IPS-18c (cell line): ENCODE measurements around the gene CLTC.

ENCODE experiments used
- H3K4me3 ChIP-seq: 2 replicates; pipeline ENCODE4 v1.7.0; 2013; ENCODE audit warnings: low read depth, mild to moderate bottlenecking, low read length, moderate library complexity; ENCODE audit not compliant: insufficient read depth
- H3K9me3 ChIP-seq: one replicate; pipeline ENCODE4 v1.6.1; 2013; ENCODE audit warnings: mild to moderate bottlenecking, low read length, moderate library complexity; ENCODE audit not compliant: control insufficient read depth, insufficient read depth

The CLTC gene

DNA sequence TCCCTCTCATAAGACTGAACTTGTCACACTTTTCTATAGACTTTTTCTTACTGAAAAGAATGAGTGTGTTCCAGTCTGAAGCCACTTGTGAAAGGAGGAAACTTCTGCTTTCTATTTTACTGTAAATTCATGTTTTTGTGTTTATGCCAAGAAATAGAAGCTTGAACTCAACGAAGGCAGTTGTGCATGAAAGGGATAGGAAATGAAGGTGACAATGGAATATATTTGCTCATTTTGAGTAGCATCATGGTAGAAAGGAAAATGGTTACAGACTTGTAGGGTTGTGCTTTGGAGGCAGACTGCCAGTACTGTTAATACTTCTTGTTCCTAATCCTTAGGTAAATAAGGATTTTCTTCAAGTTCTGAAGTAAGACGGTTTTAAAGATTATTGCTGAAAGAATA lies 8.1 kb downstream of the CLTC start:
- no peak overlapping the region for H3K4me3 ChIP-seq
- no peaks in the 10 kb centered on the region for H3K9me3 ChIP-seq

DNA sequence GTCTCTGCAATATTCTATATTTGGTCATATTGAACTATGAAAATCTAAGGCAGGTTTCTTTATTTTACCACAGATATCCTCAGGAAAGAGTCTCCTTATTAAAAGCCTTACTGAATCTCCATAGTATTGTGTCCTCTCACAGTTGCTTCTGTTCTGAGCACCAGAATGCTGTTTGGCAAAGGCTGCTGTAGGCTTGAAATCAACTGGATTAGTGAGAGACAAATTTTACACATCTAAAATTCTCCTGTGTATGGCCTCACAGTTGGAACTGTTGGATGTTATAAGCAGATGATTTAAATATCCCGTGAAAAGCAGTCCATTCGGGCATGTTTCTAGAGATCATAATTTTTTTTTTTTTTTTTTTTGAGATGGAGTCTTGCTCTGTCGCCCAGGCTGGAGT lies 9.5 kb downstream of the CLTC start:
- H3K4me3 ChIP-seq, result no peak overlapping the region
- H3K9me3 ChIP-seq, result no peaks in the 10 kb centered on the region

DNA sequence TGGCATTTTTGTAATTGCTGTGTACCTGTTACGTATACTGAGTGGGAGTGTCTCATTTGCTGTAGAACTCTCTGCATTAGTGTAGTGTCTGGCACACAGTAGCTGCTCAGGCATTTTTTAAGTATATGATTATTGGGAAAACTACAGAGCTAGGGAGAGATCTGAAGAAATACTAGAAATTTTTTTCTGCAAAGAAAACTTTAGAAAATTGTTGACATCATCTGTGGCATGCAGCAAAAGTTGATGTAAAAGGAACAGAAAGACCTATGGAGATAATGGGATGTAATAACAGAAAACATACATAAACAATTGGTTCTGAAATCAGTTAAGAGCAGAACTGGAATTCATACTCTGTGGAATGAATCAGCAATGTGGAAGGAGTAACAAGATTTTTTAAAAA lies 11.6 kb downstream of the CLTC start:
- Histone ChIP-seq H3K9me3 (no peaks in the 10 kb centered on the region), H3K4me3 (no peak overlapping the region)

DNA sequence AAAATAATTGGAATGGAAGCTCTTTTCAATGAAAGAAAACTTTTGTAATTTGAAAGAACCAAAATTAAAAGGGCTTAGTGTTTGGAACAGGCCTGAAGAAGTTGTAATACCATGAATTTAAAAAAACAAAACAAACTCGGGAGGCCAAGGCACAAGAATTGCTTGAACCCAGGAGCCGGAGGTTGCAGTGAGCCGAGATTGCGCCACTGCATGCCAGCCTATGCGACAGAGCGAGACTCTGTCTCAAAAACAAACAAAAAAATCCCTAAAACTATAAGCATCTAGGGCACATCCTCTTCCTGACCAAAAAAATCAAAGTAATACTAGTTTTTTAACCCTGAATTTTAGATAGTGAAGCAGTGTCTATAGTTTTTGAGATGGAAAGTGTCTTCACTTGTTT lies 12.7 kb downstream of the CLTC start:
- Histone ChIP-seq H3K9me3 (no peaks in the 10 kb centered on the region), H3K4me3 (no peak overlapping the region)

- Histone ChIP-seq H3K4me3 (no peak overlapping the region), H3K9me3 (no peaks in the 10 kb centered on the region)
Measured at GRCh38 chr17:59633658-59634359, 14.1 kb downstream of the CLTC start.

GRCh38 chr17:59634632-59635541 lies 15.2 kb downstream of the CLTC start:
- Histone ChIP-seq H3K4me3 (no peak overlapping the region), H3K9me3 (no peaks in the 10 kb centered on the region)

DNA sequence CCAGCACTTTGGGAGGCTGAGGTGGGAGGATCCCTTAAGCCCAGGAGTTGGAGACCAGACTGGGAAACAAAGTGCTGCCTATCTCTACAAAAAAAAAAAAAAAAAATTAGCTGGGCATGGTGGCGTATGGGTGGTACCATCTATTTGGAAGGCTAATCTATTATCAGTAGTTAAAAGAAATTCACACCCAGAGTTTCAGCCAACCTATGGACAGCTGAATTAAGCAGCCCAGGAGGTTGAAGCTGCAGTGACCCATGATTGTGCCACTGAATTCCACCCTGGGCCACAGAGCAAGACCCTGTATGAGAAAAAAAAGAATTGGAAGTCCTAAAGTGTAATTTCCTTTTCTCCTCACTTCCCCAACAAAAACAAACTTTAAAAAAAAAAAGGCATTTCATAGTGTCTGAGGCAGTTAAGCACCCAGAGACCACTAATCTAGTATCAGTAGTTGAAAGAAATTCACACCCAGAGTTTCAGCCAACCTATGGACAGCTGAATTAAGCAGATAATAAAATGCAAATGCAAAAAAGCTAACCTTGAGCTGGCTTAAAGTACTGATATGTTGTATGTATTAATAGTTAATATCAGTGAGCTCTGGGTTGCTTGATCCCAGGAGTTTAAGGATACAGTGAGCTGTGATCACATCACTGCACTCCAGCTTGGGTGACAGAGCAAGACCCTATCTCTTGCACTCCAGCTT lies 18.1 kb downstream of the CLTC start:
- Histone ChIP-seq H3K9me3 (no peaks in the 10 kb centered on the region), H3K4me3 (no peak overlapping the region)

DNA sequence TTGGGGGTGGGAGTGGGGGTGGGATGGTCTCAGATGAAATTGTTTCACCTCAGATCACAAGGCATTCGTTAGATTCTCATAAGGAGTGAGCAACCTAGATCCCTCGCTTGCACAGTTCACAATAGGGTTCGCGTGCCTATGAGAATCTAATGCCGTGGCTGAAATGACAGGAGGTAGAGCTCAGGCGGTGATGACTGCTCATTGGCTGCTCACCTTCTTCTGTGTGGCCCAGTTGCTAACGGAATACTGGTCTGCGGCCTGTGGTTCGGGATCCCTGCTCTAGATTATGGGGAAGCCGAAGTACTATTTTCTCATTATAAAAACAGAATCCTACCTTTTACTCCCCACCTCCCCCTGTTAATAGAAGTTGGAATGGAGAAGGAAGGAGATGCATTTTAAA lies 18.9 kb downstream of the CLTC start:
- Histone ChIP-seq H3K9me3 (no peaks in the 10 kb centered on the region), H3K4me3 (no peak overlapping the region)

GRCh38 chr17:59641799-59642484 lies 22.2 kb downstream of the CLTC start:
- Histone ChIP-seq H3K4me3 (no peak overlapping the region), H3K9me3 (no peaks in the 10 kb centered on the region)

GRCh38 chr17:59642565-59642964 lies 22.9 kb downstream of the CLTC start:
- H3K4me3 ChIP-seq, result no peak overlapping the region

GRCh38 chr17:59643159-59644140 lies 23.8 kb downstream of the CLTC start:
- Histone ChIP-seq H3K4me3 (no peak overlapping the region), H3K9me3 (no peaks in the 10 kb centered on the region)

More at GRCh38 chr17:59642565-59642964, 22.9 kb downstream of the CLTC start:
- H3K9me3 ChIP-seq, result no peaks in the 10 kb centered on the region

- Histone ChIP-seq H3K4me3 (no peak overlapping the region), H3K9me3 (no peaks in the 10 kb centered on the region)
Measured at GRCh38 chr17:59647288-59647687, 27.6 kb downstream of the CLTC start.

- no peaks in the 10 kb centered on the region for H3K9me3 ChIP-seq
- no peak overlapping the region for H3K4me3 ChIP-seq
Measured at GRCh38 chr17:59649886-59650285, 30.2 kb downstream of the CLTC start.

DNA sequence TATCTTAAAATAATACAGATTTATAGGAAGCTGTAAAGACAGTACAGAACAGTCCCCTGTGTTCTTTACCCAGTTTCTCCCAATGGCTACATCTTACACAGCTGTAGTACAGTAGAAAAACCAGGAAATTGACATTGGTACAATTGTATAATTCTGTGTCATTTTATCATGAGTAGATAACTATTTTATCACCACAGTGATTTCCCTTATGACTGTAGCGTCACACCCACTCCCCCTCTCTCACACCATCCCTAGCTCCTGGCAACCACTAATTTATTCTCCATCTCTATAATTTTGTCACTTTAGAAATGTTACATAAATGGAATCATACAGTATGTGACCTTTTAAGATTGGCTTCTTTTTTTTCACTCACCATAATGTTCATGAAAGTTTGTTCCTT lies 30.9 kb downstream of the CLTC start:
- no peak overlapping the region for H3K4me3 ChIP-seq
- H3K9me3 ChIP-seq, result no peaks in the 10 kb centered on the region

GRCh38 chr17:59651346-59651745 lies 31.7 kb downstream of the CLTC start:
- Histone ChIP-seq H3K4me3 (no peak overlapping the region), H3K9me3 (no peaks in the 10 kb centered on the region)

- Histone ChIP-seq H3K4me3 (no peak overlapping the region), H3K9me3 (no peaks in the 10 kb centered on the region)
Measured at GRCh38 chr17:59652119-59652518, 32.4 kb downstream of the CLTC start.
